GM23248 (cell line): ENCODE measurements around the gene DNAJC16. TPM values are rescaled to one million over a fixed set of nuclear protein-coding genes. Genes with fewer than 3 reads are reported as not detected.

ENCODE experiments used
- DNase-seq: peaks from one replicate; pipeline ENCODE4 v3.0.0-alpha.2; 2015
- H2AFZ ChIP-seq: fragments of 200-600 bp; sonication (generic); 2 replicates; pipeline ENCODE4 v1.6.1; 2016; ENCODE audit warnings: antibody characterized with exemption
- H3F3A ChIP-seq: fragments of 200-600 bp; sonication (generic); 2 replicates; pipeline ENCODE4 v1.6.1; 2016; ENCODE audit warnings: mild to moderate bottlenecking, antibody characterized with exemption, mixed run types; ENCODE audit not compliant: insufficient read depth
- H3K27ac ChIP-seq: fragments of 200-600 bp; sonication (generic); 2 replicates; pipeline ENCODE4 v1.5.1; 2016; ENCODE audit warnings: mild to moderate bottlenecking
- H3K27me3 ChIP-seq: fragments of 200-600 bp; sonication (generic); replicated peaks from 2 replicates; pipeline ENCODE4 v1.6.1; 2016; ENCODE audit warnings: mild to moderate bottlenecking; ENCODE audit not compliant: insufficient read depth
- H3K36me3 ChIP-seq: fragments of 200-600 bp; sonication (generic); 2 replicates; pipeline ENCODE4 v1.6.1; 2016; ENCODE audit warnings: low read depth, mild to moderate bottlenecking
- H3K4me1 ChIP-seq: fragments of 200-600 bp; sonication (generic); 2 replicates; pipeline ENCODE4 v1.6.1; 2016; ENCODE audit warnings: mild to moderate bottlenecking; ENCODE audit not compliant: insufficient read depth
- H3K4me2 ChIP-seq: fragments of 200-600 bp; sonication (generic); one replicate; pipeline ENCODE4 v1.6.1; 2016; ENCODE audit warnings: mild to moderate bottlenecking; ENCODE audit not compliant: unreplicated experiment
- H3K4me3 ChIP-seq: fragments of 200-600 bp; sonication (generic); 2 replicates; pipeline ENCODE4 v1.5.1; 2016; ENCODE audit warnings: mild to moderate bottlenecking
- H3K79me2 ChIP-seq: fragments of 200-600 bp; sonication (generic); 2 replicates; pipeline ENCODE4 v1.6.1; 2016; ENCODE audit warnings: mild to moderate bottlenecking; ENCODE audit not compliant: insufficient read depth
- H3K9ac ChIP-seq: fragments of 200-600 bp; sonication (generic); 2 replicates; pipeline ENCODE4 v1.6.1; 2016; ENCODE audit warnings: mild to moderate bottlenecking
- H3K9me2 ChIP-seq: fragments of 200-600 bp; sonication (generic); 2 replicates; pipeline ENCODE4 v1.6.1; 2016; ENCODE audit warnings: mixed run types, mild to moderate bottlenecking, moderate library complexity; ENCODE audit not compliant: insufficient read depth
- H3K9me3 ChIP-seq: fragments of 200-600 bp; sonication (generic); one replicate; pipeline ENCODE4 v1.6.1; 2017; ENCODE audit warnings: low read depth
- H4K20me1 ChIP-seq: fragments of 200-600 bp; sonication (generic); 2 replicates; pipeline ENCODE4 v1.6.0; 2016; ENCODE audit not compliant: insufficient read depth
- EZH2 ChIP-seq: fragments of 200-600 bp; sonication (generic); IDR thresholded peaks from 2 replicates; pipeline ENCODE4 v1.6.1; 2018; ENCODE audit warnings: antibody characterized with exemption, mild to moderate bottlenecking; ENCODE audit not compliant: insufficient read depth, poor library complexity, severe bottlenecking
- EZH2phosphoT487 ChIP-seq: fragments of 200-600 bp; sonication (generic); IDR thresholded peaks from 2 replicates; pipeline ENCODE4 v1.6.1; 2018; ENCODE audit warnings: antibody characterized with exemption, moderate library complexity, mild to moderate bottlenecking, low read depth; ENCODE audit not compliant: insufficient read depth
- WGBS, 2 experiments: methylation state at CpG; one replicate each; pipeline ENCODE4 v1.1.6; 2015 to 2017; ENCODE audit warnings: low lambda C conversion rate in 2 of 2, low coverage in 1 of 2; ENCODE audit errors: missing lambda C conversion rate in 2 of 2; 5-methylcytosine and 5-hydroxymethylcytosine counted together
- in situ Hi-C: fragments of 300-500 bp; cut with MboI; formaldehyde crosslinking; loops from 2 replicates; pipeline ENCODE4 v1.15.0; 2020
- polyA plus RNA-seq: library from polyadenylated mRNA; unstranded; fragments of >200 nt; fragmentation: Nextera tagmentation; extraction: Ambion mirVana; gene quantifications from 2 replicates; pipeline ENCODE4 v1.2.1, GENCODE V29; 2016
- total RNA-seq: library from RNA; depleted of rRNA; stranded (reverse); fragments of >200 nt; shearing (Covaris generic); gene quantifications from 2 replicates; pipeline ENCODE4 v1.2.3, GENCODE V29; 2014

DNAJC16 gene
- total and polyA plus RNA-seq, 2 experiments from 2014 or later = 10.0 to 21.8 TPM

DNA sequence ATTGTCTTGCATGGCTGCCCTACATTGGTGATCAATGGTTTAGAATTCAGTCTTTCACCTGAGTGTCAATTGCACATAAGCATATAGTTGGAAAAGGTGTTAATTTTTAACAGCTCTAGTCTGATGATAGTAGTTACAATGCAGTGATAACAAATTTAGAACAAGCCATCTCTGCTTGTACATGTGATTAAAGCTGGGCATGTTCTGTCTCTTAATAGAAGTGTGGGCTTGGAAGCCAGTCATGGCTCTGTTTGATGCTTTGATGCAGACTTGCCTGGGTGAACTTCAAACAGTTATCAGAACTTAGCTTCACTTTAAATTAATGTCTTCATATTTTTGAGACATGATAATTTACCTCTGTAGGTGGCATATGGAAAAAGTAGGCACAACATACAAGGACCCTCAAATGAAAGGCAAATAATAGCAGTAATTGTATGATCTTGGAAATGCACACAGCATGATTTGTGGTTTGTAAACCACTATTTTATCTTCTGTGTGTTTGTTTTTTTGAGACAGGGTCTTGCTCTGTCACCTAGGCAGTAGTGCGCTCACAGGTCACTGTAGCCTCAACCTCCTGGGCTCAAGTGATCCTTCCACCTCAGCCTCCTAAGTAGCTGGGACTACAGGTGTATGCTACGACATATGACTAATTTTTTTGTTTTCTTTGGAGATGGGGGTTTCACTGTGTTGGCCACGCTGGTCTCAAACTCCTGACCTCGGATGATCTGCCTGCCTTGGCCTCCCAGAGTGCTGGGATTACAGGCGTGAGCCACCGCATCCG lies 94.4 kb downstream of the DNAJC16 start:
- Histone ChIP-seq H2AFZ (no peak overlapping the region), H3K9me2 (no peaks in the 10 kb centered on the region), H3K27me3 (no peaks in the 10 kb centered on the region), H3K36me3 (no peaks in the 10 kb centered on the region), H3K9ac (no peak overlapping the region), H3F3A (peaks cover 55% of the 10 kb centered on the region), H3K79me2 (peaks cover 86% of the 10 kb centered on the region), H4K20me1 (no peaks in the 10 kb centered on the region), H3K4me2 (peak overlapping the region; percentile 98), H3K9me3 (no peaks in the 10 kb centered on the region), H3K4me1 (peaks cover 43% of the 10 kb centered on the region), H3K4me3 (no peak overlapping the region), H3K27ac (peak overlapping the region; percentile 93)
- 85 to 89% methylated on average over 7 of the region's 7 CpGs for WGBS, 2 experiments
- no peak for DNase-seq
- no peak for TF ChIP-seq EZH2
- no peak for TF ChIP-seq EZH2phosphoT487
- in situ Hi-C loops = no loop called here

DNA sequence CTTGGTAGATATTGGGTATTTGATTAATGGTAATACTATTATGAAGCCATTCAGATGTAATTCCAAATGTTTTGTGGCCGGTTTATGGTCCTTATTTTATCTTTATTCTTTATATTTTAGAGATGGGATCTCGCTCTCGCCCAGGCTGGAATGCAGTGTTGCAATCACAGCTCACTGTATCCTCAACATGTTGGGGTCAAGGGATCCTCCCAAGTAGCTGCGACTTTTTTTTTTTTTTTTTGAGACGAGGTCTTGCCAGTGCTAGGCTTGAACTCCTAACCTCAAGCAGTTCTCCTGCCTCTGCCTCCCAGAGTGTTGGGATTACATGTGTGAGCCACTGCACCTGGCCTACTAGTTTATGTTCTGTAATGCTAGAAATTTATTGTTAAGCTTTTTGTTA lies 95.3 kb downstream of the DNAJC16 start:
- TF ChIP-seq EZH2 (no peak), EZH2phosphoT487 (no peak)
- Histone ChIP-seq H3F3A (peaks cover 46% of the 10 kb centered on the region), H3K9ac (no peak overlapping the region), H3K4me2 (peak overlapping the region; percentile 47), H4K20me1 (no peaks in the 10 kb centered on the region), H3K27me3 (no peaks in the 10 kb centered on the region), H3K36me3 (peaks cover 5% of the 10 kb centered on the region; the same call in 1 of the 2 replicates), H3K9me2 (no peaks in the 10 kb centered on the region), H2AFZ (no peak overlapping the region), H3K27ac (peak overlapping the region; percentile 14; the same call in 1 of the 2 replicates), H3K4me3 (peak overlapping the region; percentile 13; the same call in 1 of the 2 replicates), H3K4me1 (peaks cover 38% of the 10 kb centered on the region), H3K9me3 (no peaks in the 10 kb centered on the region), H3K79me2 (peaks cover 95% of the 10 kb centered on the region)
- in situ Hi-C loops = no loop called here
- WGBS, 2 experiments = 12 to 18% methylated on average over 5 of the region's 5 CpGs
- peak; percentile 44 for DNase-seq

DNA sequence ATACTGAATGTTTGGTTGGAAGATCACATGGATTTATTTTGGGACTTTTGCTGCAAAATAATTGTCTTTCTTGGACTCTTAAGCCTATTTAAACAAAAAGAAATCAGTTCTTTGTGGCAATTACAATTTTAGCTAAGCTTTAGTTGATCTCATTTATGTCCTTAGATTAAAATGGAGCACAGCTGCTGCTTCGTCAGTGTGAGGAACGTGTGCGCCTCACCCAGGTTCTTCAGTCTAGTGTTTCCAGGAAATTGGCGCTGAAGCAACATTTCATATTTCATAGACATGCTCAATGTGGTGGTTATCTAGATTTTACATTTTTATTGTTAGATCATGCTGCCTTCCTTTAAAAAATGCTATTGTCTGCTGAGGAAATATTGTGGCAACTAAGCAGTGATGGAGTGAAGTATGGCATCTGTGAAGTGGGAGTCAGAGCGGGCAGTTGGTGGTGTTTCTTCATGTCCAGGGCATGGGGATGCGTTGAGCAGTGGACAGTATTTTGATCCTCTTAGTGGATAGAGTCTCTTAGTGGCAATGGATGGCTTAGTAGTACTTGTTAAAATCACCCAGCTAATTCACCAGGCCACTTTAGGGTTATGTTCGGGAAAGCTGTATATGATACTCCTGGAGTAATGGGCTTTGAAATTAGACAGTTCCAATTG lies 96.2 kb downstream of the DNAJC16 start:
- in situ Hi-C loops = no loop called here
- 97% methylated on average over 7 of the region's 7 CpGs for WGBS, 2 experiments
- no peak overlapping the region for H3K9ac ChIP-seq

DNA sequence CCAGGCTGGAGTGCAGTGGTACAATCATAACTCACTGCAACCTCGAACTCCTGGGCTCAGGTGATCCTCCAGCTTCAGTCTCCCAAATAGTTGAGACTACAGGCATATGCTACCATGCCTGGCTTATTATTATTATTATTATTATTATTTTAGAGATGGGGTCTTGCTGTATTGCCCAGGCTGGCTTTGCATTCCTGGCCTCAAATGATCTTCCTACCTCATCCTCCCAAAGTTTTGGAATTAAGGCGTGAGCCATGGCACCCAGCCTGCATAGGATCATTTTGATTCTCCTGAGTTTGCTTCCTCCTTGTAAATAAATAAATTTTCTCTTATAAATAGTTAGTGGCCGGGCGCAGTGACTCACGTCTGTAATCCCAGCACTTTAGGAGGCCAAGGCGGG lies 96.8 kb downstream of the DNAJC16 start:
- H3K79me2 ChIP-seq = peaks cover 100% of the 10 kb centered on the region
- H3K9ac ChIP-seq = no peak overlapping the region
- H3K4me3 ChIP-seq = no peak overlapping the region
- H3K36me3 ChIP-seq = peaks cover 12% of the 10 kb centered on the region; the same call in 1 of the 2 replicates
- H3K9me3 ChIP-seq = no peaks in the 10 kb centered on the region
- in situ Hi-C loops = no loop called here
- H3K27me3 ChIP-seq = no peaks in the 10 kb centered on the region
- H3K9me2 ChIP-seq = no peaks in the 10 kb centered on the region
- H2AFZ ChIP-seq = no peak overlapping the region
- no peaks in the 10 kb centered on the region for H4K20me1 ChIP-seq
- H3K27ac ChIP-seq = no peak overlapping the region
- H3K4me2 ChIP-seq = no peak overlapping the region
- WGBS, 2 experiments = 88% methylated on average over 6 of the region's 6 CpGs
- no peak for TF ChIP-seq EZH2
- no peak for TF ChIP-seq EZH2phosphoT487
- DNase-seq = no peak
- H3F3A ChIP-seq = peaks cover 53% of the 10 kb centered on the region
- peaks cover 49% of the 10 kb centered on the region for H3K4me1 ChIP-seq

More for the DNA sequence above, 96.2 kb downstream of the DNAJC16 start:
- Histone ChIP-seq H3K9me2 (no peaks in the 10 kb centered on the region), H3F3A (peaks cover 52% of the 10 kb centered on the region), H3K4me2 (no peak overlapping the region), H3K27ac (0 out of 2 replicates have a peak overlapping the region, but pooled peaks have one; percentile 14), H3K27me3 (no peaks in the 10 kb centered on the region), H3K4me1 (peaks cover 46% of the 10 kb centered on the region), H3K36me3 (peaks cover 9% of the 10 kb centered on the region; the same call in 1 of the 2 replicates), H3K4me3 (no peak overlapping the region), H3K9me3 (no peaks in the 10 kb centered on the region), H4K20me1 (no peaks in the 10 kb centered on the region), H2AFZ (no peak overlapping the region), H3K79me2 (peaks cover 100% of the 10 kb centered on the region)
- DNase-seq = no peak
- no peak for TF ChIP-seq EZH2
- TF ChIP-seq EZH2phosphoT487 = no peak
